GM12892 (cell line): ENCODE results near the gene HERC6.
"Not testable (repeated sequence)": the region's sequence is repeated elsewhere in the genome, so short reads cannot be mapped to it uniquely, and the experiment has no call there.

Experiments
- DNase-seq: peaks from one replicate; pipeline ENCODE4 v3.0.0; 2011; ENCODE audit not compliant: insufficient read length
- FAIRE-seq: peaks from 2 replicates; lab custom pipeline; 2011; peaks lifted over from hg19 to GRCh38; lab: Jason Lieb, UNC
- POLR2A ChIP-seq: IDR thresholded peaks from 2 replicates; pipeline ENCODE4 v1.6.1; 2011; ENCODE audit warnings: low read depth, low read length, control low read depth
- POLR2AphosphoS5 ChIP-seq: IDR thresholded peaks from 2 replicates; pipeline ENCODE4 v1.6.1; 2011; ENCODE audit warnings: low read depth, low read length, control low read depth
- TAF1 ChIP-seq: IDR thresholded peaks from 2 replicates; pipeline ENCODE4 v1.6.1; 2011; ENCODE audit warnings: low read depth, mild to moderate bottlenecking, control low read depth, low read length, borderline replicate concordance

The HERC6 gene

GRCh38 chr4:88439161-88439760, 60.6 kb downstream of the HERC6 start:
- DNase-seq (no peak), FAIRE-seq (no peak)
- TF ChIP-seq POLR2AphosphoS5 (no peak), POLR2A (no peak), TAF1 (no peak)

GRCh38 chr4:88440146-88440545, 61.5 kb downstream of the HERC6 start:
- TF ChIP-seq TAF1 (no peak), POLR2A (no peak), POLR2AphosphoS5 (no peak)
- DNase-seq (no peak), FAIRE-seq (no peak)

- DNase-seq: no peak
- FAIRE-seq: no peak
- TF ChIP-seq TAF1 (no peak), POLR2AphosphoS5 (no peak), POLR2A (no peak)
Measured at GRCh38 chr4:88441696-88442095, 63.0 kb downstream of the HERC6 start.

GRCh38 chr4:88442689-88443191, 64.1 kb downstream of the HERC6 start:
- DNase-seq (no peak), FAIRE-seq (no peak)
- no peak for TF ChIP-seq POLR2AphosphoS5
- no peak for TF ChIP-seq POLR2A
- no peak for TF ChIP-seq TAF1

GRCh38 chr4:88443486-88443885, 64.8 kb downstream of the HERC6 start:
- DNase-seq: no peak
- no peak for TF ChIP-seq POLR2AphosphoS5
- no peak for FAIRE-seq

GRCh38 chr4:88445252-88445651, 66.6 kb downstream of the HERC6 start:
- no peak for FAIRE-seq
- no peak for DNase-seq
- TF ChIP-seq POLR2AphosphoS5 (no peak), TAF1 (no peak), POLR2A (no peak)

GRCh38 chr4:88446124-88446523, 67.5 kb downstream of the HERC6 start:
- FAIRE-seq: no peak
- no peak for DNase-seq
- TF ChIP-seq POLR2AphosphoS5 (no peak), POLR2A (no peak), TAF1 (no peak)

GRCh38 chr4:88447371-88448095, 68.9 kb downstream of the HERC6 start:
- DNase-seq (no peak), FAIRE-seq (no peak)
- no peak for TF ChIP-seq TAF1
- TF ChIP-seq POLR2AphosphoS5: no peak
- no peak for TF ChIP-seq POLR2A

- not testable (repeated sequence) for FAIRE-seq, DNase-seq
Measured at GRCh38 chr4:88448211-88448765, 69.6 kb downstream of the HERC6 start.

- FAIRE-seq (no peak), DNase-seq (no peak)
- TF ChIP-seq POLR2A (no peak), POLR2AphosphoS5 (no peak), TAF1 (no peak)
Measured at GRCh38 chr4:88448889-88449288, 70.2 kb downstream of the HERC6 start.

GRCh38 chr4:88449290-88449689, 70.6 kb downstream of the HERC6 start:
- TF ChIP-seq TAF1 (no peak), POLR2A (no peak), POLR2AphosphoS5 (no peak)
- FAIRE-seq: no peak
- DNase-seq: no peak

GRCh38 chr4:88451205-88451604, 72.6 kb downstream of the HERC6 start:
- no peak for DNase-seq
- FAIRE-seq: no peak
- no peak for TF ChIP-seq POLR2A
- no peak for TF ChIP-seq POLR2AphosphoS5
- TF ChIP-seq TAF1: no peak

- TF ChIP-seq TAF1 (no peak), POLR2AphosphoS5 (no peak), POLR2A (no peak)
- FAIRE-seq (no peak), DNase-seq (no peak)
Measured at GRCh38 chr4:88452912-88453311, 74.3 kb downstream of the HERC6 start.
